NCI-H2107 (cell line): ENCODE measurements around the gene SAXO1.
"Not testable (repeated sequence)": the region's sequence is repeated elsewhere in the genome, so short reads cannot be mapped to it uniquely, and the experiment has no call there.

ENCODE experiments used
- DNase-seq: peaks from one replicate; lab custom pipeline; 2025; lab: John Stamatoyannopoulos, UW

SAXO1 gene, protein sequence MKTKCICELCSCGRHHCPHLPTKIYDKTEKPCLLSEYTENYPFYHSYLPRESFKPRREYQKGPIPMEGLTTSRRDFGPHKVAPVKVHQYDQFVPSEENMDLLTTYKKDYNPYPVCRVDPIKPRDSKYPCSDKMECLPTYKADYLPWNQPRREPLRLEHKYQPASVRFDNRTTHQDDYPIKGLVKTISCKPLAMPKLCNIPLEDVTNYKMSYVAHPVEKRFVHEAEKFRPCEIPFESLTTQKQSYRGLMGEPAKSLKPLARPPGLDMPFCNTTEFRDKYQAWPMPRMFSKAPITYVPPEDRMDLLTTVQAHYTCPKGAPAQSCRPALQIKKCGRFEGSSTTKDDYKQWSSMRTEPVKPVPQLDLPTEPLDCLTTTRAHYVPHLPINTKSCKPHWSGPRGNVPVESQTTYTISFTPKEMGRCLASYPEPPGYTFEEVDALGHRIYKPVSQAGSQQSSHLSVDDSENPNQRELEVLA

DNA sequence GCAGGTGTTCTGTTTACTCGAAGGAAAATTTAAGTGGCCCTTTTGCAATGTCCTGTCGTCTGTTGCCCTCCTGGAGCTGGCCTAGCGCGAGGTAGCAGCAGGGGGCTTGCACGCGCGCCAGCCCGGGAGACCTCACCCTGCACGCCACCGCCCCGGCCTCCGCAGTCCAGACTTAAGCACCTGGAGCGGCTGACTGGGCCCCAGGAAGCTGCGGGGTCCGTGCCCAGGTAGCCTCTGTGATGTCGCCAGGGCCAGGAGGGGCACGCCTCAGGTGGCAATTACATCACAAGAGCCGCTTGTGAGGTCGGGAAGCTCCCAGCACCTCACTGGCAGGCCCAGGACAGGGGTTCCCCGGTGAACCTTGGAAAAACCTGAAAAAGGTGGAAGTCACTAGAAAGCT lies at the start of gene SAXO1:
SAXO1 (minus strand) TSS at position 195 of the 400 bp plus-strand sequence. CDS start 301 bp downstream, outside the sequence.
- no peak for DNase-seq

DNA sequence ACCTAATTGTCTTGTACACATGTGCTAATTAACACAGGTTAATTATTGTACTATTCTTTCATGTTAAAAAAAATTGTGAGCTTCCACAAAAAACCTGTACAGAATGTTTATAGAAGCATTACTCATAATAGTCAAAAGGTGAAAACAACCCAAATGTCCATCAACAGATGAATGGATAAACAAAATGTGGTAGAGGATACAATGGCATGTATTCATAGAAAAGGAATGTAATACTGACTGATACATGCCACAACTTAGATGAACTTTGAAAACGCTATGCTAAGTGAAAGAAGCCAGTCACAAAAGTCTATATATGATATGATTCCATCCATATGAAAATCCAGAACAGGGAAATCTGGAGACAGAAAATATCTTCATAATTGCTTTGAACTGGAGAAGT lies 41.8 kb upstream of the SAXO1 start:
- no peak for DNase-seq

DNA sequence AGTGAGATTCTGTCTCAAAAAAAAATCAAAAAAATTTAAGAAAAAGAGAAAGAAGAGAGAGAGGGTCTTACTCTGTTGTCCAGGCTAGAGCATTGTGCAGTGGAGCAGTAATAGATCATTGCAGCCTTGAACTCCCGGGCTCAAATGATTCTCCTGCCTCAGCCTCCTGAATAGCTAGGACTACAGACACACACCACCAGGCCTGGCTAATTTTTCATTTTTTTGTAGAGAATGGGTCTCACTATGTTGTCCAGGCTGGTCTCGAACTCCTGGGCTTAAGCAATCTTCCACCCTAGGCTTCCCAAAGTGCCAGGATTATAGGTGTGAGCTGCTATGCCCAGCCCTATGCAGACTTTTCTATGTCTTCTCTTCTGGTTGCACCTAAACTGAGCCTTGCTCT lies 41.2 kb upstream of the SAXO1 start:
- no peak for DNase-seq

DNA sequence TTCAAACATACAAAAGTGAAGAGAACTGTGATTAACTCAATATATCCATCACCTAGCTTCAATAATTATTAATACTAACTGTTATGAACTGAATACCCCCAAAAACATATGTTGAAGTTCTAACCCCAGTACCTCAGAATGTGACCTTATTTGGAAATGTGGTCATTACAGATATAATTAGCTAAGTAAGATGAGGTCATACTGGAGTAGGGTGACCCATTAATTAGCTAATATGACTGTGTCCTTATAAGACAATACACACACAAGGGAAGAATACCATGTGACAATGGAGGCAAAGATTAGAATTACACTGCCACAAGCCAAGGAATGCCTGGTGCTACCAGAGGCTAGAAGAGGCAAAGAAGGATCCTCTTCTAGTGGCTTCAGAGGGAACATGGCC lies 24.0 kb upstream of the SAXO1 start:
- no peak for DNase-seq

DNA sequence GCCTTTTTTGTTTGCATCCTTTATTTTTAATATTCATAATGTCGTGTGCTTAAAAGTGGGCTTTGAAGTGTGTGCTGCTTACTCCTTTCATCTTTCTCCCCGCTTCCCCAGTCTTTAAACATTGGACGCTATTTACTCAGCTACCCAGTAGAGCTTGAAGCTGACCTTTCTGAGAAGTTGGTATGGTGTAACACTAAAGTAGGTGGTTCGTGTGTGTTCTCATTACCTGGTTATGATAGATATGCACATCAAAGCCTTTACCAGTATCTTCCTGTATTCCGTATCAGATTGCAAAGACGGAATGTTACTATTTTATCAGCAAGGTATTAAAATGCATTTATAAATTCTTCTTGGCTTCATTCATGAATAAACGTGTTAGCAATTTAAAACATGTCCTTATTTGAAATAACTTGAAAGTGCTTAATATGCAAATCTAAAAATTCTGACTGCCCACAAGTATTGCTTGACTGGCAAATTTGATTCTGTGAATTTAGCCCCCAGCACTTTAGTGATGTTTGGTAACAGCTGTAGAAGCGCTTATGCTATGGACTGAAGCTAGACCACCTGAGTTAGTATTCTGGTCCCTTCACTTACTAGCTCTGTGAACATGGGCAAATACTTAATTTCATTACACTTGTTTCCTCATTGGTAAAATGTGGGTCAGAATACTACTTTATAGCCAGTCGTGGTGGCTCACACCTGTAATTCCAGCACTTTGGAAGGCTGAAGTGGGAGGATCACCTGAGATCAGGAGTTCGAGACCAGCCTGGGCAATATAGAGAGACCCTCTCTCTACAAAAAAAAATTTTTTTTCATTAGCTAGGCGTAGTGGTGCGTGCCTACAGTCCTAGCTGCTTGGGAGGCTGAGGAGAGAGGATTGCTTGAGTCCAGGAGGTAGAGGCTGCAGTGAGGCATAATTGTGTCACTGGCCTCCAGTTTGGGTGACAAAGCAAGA lies 17.9 kb upstream of the SAXO1 start:
- DNase-seq = no peak

DNA sequence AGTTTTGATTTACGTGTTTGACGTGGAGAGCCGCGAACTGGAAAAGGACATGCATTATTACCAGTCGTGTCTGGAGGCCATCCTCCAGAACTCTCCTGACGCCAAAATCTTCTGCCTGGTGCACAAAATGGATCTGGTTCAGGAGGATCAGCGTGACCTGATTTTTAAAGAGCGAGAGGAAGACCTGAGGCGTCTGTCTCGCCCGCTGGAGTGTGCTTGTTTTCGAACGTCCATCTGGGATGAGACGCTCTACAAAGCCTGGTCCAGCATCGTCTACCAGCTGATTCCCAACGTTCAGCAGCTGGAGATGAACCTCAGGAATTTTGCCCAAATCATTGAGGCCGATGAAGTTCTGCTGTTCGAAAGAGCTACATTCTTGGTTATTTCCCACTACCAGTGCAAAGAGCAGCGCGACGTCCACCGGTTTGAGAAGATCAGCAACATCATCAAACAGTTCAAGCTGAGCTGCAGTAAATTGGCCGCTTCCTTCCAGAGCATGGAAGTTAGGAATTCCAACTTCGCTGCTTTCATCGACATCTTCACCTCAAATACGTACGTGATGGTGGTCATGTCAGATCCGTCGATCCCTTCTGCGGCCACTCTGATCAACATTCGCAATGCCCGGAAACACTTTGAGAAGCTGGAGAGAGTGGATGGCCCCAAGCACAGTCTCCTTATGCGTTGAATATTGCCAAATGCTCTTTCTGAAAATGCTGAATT lies 17.1 kb upstream of the SAXO1 start:
- no peak for DNase-seq

DNA sequence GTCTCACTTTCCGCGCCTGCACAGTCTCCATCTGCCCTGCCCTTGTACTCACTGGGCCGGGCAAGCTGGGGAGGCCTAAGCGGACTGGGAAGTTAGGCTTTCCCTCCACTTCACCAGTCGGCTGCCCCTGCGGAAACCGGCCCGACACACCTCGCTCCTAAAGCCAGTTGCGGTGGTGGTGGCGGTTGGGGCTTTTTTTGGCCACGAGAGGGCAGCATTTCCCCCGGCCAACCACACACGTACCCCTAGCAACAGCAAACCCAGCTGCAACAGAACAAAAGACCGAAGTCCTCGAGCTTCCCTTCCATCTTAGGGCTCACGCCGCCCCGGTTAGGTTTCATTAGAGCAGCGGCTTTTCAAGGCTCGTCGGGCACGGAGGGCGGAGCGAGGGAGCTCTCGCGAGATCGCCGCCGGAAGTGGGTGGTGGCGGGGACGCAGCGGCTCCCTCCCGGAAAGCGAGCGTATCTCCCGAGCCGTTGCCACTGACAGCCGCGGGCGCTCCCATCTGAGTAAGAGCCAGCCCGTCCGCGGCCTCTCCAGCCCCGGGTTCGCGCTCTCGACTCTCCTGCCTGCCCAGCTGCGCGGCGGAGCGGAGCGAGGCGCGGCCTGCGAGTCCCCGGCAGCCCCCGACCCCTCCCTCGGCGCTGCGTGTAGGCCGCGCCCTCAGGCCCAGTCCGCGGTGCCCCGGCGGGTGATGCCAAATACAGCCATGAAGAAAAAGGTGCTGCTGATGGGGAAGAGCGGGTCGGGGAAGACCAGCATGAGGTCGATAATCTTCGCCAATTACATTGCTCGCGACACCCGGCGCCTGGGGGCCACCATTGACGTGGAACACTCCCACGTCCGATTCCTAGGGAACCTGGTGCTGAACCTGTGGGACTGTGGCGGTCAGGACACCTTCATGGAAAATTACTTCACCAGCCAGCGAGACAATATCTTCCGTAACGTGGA lies 16.2 kb upstream of the SAXO1 start, which contains the start of gene RRAGA:
RRAGA (plus strand) TSS at position 462 of the 951 bp plus-strand sequence; CDS start at position 695, 233 bp downstream.
- DNase-seq = peak; percentile 94

DNA sequence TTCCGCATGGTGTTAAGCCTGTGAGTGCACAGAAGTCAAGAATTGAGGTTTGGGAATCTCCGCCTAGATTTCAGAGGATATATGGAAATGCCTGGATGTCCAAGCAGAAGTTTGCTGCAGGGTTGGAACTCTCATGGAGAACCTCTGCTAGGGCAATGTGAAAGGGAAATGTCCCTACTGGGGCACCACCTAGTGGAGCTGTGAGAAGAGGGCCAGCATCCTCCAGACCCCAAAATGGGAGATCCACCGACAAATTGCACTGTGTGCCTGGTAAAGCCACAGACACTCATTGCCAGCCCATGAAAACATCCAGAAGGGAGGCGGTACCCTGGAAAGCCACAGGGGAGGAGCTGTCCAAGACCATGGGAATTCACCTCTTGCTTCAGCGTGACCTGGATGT lies 3.6 kb upstream of the SAXO1 start:
- no peak for DNase-seq

DNA sequence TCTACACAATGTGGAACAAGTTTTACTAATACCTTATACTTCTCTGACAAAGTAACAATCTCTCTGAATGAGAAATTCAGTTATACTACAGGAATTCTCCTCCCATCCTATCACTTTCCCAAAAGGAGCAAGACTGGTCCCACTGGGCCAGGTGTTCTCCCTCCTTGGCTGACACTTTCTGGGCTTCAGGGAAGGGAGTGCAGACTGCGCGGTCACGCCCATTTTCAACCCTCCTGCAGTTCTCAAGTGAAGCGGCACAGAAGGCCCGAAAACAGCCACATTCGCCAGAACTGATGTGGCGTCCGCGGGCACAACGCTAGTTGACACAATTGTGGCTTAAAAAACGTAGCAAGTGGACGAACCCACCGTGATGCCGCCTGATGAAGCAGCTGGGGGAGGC lies 603 bp downstream of the SAXO1 start:
- DNase-seq = no peak

DNA sequence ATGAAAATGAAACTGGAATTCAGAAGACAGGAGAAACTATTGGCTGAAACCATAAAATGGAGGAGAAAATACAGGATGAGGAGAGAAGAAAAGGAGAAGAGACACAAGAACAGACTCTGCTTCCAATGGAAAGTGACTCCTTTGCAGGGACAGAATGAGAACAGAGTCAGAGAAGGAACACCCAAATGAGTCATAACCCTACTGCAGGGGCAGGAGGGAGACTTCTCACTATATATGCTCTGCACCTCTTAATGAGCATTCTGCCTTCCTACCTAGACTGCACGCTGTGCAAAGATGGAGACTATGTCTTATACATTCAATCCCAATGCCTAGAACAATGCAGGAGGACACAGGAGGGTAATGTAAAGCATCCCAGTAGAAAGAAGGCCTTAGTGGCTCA lies 2.1 kb downstream of the SAXO1 start:
- DNase-seq = no peak

DNA sequence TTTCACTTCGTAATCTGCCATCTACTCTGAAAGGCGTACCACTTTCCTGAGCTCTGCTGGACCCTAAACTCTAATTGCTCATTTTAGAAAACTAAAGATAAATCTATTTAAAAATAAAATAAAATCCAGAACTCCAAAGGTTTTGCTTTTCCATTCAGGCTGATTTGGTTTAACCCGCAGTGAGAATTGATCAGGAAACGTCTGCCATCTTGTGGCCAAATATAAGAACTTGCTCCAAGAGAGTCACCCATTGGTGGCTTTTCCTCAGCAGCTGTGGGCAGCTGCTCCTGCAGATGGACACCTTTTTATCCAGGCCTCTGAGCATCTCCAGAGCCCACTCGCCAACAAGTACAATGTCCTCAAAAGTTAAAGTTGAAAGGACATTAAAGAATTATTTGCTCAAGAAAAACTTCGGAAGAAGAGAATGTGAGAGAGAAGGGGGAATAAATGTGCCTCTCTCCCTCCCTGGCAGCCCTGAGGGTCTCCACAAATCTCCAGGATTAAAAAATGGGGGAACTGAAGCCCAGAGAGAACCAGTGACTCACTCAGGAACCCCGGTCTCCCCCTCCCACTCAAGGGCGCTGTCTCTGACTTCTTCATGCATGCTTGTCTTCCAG lies 4.1 kb downstream of the SAXO1 start:
- DNase-seq = peak; percentile 28

DNA sequence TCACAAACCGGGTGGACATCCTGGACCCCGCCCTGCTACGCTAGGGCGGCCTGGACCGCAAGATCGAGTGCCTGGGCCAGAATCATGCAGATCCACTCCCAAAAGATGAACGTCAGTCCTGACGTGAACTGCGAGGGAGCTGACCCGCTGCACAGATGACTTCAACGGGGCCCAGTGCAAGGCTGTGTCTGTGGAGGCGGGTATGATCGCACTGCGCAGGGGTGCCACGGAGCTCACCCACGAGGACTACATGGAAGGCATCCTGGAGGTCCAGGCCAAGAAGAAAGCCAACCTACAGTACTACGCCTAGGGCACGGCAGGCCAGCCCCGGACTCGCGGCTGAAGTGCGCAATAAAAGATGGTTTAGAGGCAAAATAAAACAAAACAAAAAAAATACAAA lies 5.2 kb downstream of the SAXO1 start:
- no peak for DNase-seq

DNA sequence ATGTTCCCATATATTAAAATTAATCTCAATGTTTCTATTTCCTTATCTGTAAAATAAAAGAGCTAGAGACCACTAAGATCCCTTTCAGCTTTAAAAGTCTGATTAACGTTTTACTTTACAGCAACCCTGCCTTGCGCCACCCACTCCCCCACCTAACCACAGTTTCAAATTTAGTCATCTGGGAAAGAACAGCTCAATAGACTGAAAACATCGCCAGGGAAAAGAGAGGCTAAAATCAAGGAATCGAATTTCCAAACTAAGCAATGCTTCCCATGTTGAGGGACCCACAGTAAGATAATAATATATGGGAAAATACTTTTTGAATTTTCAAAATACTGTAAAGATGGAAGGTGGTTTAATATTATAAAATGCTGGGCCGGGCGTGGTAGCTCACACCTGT lies 6.6 kb downstream of the SAXO1 start:
- no peak for DNase-seq

DNA sequence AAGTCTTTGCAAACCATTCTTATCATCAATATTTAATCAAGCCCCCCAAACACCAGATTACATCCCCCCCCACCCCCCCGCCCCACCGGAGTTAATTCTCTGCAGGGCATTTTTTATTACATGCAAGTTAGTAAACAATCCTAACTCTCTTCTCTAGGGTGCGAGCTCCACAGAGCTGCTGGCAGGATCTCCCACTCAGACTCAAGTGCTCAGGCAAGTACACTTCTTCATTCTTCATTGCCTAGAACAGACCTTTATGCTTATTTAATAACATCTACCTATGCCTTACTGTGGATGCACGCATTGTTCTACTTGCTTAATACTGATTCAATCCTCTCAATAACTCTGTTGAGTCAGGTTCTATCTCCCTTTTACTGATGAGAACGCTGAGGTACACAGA lies 9.9 kb downstream of the SAXO1 start:
- no peak for DNase-seq

DNA sequence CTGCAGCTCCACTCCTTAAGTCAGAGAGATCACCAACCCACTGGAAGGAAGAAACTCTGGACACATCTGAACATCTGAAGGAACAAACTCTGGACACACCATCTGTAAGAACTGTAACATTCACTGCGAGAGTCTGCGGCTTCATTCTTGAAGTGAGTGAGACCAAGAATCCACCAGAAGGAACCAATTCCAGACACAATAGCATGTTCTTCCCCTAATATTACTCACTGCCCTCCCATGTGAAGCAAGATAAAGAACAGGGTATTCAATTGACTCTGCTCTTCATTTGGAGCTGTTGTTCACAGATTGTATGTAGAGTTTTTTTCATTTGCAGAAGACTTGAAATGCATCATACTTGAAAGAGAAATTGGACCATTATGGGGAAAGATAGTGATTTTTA lies 10.8 kb downstream of the SAXO1 start:
- no peak for DNase-seq

DNA sequence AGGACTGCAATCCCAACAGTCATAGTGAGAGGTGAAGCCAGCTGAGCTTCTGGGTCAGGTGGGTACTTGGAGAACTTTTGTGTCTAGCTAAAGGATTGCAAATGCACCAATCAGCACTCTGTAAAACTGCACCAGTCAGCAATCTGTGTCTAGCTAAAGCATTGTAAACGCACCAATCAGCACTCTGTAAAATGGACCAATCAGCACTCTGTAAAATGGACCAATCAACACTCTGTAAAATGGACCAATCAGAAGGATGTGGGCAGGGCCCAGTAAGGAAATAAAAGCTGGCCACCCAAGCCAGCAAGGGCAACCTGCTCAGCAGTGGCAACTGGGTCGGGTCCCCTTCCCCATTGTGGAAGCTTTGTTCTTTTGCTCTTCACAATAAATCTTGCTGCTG lies 11.4 kb downstream of the SAXO1 start:
- not testable (repeated sequence) for DNase-seq

DNA sequence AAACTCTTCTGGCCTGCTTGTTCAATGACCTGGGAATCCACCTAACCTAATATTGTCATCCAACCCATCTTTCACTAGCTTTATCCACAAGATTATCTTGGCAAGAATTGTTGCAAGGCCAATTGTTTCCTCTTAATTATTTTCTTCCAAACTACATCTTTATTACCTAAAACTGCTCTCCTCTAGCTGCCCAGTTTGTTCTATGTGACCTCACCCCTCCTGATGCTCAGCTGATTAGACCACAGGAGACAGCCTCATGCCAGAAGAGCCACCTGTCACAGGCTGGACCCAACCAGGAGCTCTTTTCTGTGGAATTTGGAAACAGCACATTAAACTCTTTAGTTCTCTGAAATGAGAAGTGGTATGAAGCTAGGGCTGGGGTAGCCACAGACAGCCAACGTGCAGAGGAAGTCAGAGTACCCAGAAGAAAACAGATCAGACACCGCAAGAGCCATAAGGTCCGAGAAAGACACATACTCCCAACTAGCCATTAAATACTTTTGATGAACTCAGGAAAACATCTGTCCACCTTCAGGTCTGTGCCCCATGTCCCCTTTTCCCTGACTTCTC lies 12.0 kb downstream of the SAXO1 start:
- DNase-seq = no peak

DNA sequence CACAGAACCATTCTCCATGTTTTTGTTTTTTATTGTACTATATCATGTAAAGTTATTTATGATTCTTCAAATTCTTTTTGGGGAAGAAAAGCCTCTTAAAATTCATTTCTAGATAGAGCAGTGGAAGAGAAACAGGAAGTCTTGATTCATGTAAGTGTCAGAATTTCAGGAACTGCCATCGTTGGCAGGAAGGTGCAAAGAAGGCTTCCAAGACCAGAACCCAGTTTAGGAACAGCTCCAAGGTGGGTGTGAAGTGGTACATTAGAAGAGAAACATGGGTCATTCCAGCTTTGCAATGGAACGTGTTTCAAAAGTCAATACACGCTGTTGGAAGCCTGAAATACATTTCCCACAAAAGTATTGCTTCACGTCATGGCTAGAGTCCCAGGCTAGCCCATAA lies 14.8 kb downstream of the SAXO1 start:
- no peak for DNase-seq

DNA sequence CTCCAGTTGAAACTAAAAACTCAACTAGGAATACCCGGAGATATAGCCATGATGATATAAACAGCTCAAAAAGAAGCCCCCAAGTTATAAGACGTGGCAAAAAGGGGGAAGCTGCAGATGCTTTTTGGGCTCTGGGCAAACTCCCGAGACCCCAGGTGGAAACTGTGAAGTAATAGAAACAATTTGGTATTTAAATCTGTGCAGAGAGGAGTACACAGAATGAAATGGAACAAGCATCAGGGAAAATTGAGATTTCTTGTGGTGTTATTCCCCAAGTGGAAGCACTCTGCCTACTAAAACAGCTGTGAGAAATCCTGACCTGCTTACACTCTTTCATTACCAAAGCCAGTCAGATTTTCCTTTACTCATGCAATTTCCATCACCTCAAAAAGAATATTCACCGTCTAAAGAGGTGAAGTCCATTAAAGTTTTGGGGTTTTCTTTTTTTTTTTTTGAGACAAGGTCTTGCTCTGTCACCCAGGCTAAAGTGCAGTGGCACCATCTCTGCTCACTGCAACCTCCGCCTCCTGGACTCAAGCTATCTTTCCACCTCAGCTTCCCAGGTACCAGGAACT lies 23.5 kb downstream of the SAXO1 start:
- DNase-seq = no peak

DNA sequence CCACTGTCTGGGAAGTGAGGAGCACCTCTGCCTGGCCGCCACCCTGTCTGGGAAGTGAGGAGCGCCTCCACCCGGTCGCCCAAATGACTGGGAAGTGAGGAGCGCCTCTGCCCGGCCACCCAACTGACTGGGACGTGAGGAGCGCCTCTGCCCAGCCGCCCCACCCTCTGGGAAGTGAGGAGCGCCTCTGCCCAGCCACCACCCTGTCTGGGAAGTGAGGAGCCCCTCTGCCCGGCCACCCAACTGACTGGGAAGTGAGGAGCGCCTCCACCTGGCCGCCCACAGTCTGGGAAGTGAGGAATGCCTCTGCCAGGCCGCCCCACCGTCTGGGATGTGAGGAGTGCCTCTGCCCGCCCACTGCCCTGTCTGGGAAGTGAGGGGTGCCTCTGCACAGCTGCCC lies 32.9 kb downstream of the SAXO1 start:
- no peak for DNase-seq
